Stimulated activated CD8-positive, alpha-beta memory T cell treated with anti-CD3 and anti-CD28 coated beads, Interleukin-2, amount 100 ng/mL, for 1 hour (primary cell): ENCODE measurements around the gene ADM2.
A peak's percentile ranks its signal among the peaks of the same experiment; 100 is the strongest.

ENCODE experiments used
- DNase-seq, 2 donors: peaks; one replicate each; pipeline ENCODE4 v3.0.0-alpha.2; 2020; ENCODE audit warnings: low read depth in 2 of 2

ADM2 gene

GRCh38 chr22:50467341-50467740, 14.0 kb upstream of the ADM2 start:
- no peak for DNase-seq

DNA sequence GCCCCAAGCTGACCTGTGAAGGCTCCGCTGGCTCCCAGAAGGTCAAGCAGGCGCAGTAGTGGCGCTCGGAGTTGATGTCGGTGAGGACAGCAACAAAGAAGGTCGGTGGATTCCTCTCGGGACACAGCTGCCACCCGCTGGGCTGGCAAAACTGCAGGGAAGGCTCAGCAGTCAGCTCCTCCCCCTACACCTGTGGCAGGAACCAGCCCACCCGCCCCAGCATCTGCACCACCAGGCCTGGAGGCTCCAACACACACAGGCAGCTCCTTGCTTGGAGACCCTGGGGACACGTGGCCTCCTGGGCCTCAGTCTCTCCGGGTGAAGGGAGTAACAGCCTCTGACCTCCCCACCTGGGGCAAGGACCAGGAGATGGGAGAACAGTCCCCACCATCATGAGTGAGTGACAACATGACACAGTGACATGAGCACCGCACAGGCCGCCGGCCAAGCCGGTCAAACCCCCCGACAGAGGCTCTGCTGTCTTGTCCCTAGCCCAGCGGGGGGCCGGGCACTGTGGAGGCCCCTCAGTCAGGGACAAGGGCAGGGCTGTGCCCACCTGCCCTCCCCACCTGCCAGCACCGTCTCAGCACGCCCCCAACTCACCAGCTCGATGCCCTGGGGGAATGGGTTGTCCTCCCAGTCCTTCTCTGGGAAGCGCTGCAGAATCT, 13.4 kb upstream of the ADM2 start:
- DNase-seq: no peak

DNA sequence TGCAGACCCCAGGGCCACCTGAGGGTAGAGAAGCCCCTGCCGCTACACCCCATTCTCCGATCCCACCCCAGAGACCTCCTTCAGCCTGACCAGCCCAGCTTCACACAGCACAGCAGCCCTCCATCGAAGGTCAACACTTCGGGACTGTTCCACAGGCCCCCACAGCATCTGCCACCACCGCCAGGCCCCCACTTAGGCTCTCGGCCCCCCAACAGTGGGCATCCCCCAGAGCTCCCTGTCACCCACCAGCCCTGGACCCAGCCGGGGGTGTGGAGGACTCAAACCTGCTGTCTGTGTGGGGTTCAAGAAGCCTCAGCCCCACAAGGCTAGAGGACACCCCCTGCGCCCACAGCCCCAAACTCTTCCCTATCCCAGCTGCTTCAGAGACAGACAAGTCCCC, 12.7 kb upstream of the ADM2 start:
- no peak for DNase-seq

GRCh38 chr22:50469377-50470305, 11.7 kb upstream of the ADM2 start:
- DNase-seq: peak; percentile 92 to 97

DNA sequence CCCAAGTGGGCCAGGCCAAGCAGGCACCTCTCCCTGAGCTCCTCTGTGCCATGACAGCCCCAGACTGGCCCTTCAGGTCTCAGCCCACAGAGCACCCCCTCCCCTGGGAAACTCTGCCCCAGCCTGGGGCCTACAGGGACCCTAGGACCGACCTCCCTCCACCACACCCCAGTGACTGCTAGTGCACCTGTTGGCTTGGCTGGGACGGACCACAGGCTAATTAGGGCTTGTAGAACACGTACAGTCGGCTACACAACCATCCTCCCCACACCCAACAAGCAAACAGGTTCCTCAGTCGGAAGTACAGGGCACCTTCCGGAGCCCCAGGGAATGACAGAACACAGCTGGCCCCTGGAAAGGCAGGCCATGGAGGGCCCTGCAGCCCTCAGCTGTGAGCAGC, 10.9 kb upstream of the ADM2 start:
- DNase-seq: no peak

- DNase-seq: no peak
These were observed 10.0 kb upstream of the ADM2 start for GRCh38 chr22:50471197-50471847.

- DNase-seq: no peak
These were observed 9.4 kb upstream of the ADM2 start for GRCh38 chr22:50471962-50472361.

DNA sequence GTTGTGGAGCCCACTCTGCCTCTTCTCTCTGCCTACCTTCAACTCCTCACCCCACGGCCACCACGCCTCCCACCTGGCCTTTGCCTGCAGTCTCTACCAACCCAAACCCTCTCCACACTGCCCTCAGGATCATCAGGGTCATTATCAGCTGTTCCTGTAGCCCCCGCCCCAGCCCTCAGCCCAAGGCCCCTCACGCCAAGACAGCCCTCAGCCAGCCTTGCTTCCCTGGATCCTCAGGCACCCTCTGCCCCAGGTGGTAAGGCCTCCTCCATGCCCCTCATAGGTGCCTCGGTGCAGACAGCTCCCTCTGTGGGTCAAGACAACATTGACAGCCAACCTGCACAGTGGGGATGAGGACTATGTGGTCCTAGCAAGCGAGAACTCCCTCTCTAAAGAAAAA, 8.3 kb upstream of the ADM2 start:
- peak in 1 of 2 donors; percentile 30 for DNase-seq

DNA sequence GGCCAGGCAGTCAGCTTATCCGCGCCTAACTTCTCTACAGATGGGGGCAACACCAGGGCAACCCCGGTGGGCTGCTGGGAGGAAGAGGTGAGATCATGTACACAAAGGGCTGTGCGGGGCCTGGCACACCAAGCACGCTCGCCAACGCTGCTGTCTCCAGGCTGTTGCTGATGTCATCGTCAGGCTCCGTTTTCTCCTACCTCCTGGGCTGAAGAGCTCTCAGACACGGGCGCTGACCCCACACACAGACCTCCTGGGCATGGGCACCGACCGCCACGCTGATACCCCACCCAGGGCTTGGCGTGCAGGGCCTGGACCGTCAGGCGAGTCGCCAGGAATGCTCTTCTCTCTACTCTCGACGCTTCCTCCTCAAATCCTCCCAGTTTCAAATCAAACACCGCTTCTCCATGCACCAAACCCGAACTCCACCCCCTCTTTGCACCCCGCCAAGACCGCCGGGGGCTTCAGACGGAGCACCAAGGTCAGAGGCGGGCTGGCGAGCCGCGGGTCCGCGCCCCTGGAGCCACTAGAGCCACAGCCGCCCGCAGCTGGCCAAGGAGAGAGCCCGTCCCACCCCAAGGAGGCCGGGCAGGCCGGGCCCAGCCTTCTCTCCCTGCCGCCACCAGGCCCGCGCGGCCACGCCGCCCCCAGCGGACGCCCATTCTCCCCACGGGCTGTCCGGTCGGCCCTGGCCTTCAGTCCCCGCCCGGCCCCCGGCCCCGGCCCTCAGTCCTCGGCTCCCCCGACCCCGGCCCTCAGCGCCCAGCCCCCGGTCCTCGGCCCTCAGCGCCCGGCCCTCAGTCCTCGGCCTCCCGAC, 7.3 kb upstream of the ADM2 start:
- DNase-seq: no peak

GRCh38 chr22:50474710-50475651, 6.4 kb upstream of the ADM2 start, which contains the start of gene SBF1:
SBF1 (minus strand) TSS chr22:50475035; CDS start chr22:50474840, 195 bp downstream.
- DNase-seq: peak; percentile 76 to 83

- no peak for DNase-seq
These were observed 5.7 kb upstream of the ADM2 start for GRCh38 chr22:50475652-50476002.

- no peak for DNase-seq
These were observed 4.5 kb upstream of the ADM2 start for GRCh38 chr22:50476868-50477267.

DNA sequence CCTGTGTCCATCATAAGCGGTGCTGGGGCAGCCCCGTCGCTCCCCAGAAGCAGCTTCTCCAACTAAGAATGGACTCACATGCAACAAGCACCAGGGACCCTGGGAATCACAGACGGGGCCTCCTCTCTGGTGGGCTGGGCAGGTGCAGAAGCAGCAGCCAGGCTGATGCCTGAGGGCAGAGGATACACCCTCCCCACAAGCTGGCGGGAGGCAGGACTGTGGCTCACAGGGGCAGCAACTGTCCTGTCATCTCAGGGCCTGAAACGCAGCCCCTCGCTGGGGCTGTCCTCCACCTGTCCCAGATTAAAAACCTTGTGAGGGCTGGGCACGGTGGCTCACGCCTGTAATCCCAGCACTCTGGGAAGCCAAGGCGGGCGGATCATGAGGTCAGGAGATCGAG, 3.4 kb upstream of the ADM2 start:
- DNase-seq: no peak

- DNase-seq: no peak
These were observed 1.6 kb upstream of the ADM2 start for GRCh38 chr22:50479721-50480120.

DNA sequence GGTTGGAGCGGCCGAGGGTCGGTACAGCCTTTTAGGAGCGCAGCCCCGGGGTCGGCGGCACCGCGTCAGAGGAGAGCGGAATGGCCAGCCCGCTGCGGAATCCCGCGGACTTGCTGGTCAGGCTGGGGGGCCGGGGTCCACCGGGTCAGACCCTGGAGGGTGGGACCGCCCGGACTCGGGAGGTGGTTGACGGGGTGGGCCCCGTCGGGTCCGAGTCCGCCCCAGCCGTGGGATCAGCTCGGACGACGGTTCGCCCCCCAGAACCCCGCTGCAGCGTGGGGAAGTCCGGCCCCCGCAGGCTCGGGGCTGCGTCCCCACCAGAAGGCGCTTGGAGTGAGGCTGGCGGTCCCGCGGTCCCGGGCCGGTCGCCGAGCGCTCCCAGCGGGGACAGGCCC, 301 bp upstream of the ADM2 start:
- DNase-seq: no peak

DNA sequence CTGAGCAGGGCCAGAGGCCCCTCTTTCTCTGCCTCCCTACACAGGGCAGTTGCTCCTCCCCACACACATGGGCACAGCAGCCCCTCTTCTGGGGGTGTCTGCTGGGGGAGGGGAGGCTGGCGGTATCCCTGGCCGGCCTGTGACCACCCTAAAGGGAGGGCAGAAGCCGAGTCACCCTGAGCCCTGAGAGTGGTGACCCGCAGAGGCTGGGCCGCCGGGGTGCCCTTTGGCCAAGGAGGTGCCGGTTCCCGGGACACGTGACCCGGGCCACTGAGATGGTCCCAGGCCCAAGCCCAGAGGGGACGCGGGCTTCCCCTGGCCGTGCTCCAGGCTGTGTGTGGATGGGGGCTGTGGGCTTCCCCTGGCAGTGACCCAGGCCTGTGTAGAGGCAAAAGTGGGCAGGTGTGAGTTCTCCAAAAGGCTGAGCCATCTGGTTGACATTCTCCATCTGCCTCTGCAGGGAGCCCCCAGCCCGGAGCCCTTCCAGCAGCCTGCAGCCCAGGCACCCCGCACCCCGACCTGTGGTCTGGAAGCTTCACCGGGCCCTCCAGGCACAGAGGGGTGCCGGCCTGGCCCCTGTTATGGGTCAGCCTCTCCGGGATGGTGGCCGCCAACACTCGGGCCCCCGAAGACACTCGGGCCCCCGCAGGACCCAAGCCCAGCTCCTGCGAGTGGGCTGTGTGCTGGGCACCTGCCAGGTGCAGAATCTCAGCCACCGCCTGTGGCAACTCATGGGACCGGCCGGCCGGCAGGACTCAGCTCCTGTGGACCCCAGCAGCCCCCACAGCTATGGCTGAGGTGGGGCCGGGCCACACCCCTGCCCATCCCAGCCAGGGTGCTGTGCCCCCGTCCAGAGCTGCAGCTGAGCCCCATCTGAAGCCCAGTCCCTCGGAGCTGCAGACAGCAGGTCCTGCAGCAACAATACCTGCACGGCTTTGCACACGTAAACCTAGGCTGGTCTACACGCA, 1.0 kb downstream of the ADM2 start:
- DNase-seq: no peak

DNA sequence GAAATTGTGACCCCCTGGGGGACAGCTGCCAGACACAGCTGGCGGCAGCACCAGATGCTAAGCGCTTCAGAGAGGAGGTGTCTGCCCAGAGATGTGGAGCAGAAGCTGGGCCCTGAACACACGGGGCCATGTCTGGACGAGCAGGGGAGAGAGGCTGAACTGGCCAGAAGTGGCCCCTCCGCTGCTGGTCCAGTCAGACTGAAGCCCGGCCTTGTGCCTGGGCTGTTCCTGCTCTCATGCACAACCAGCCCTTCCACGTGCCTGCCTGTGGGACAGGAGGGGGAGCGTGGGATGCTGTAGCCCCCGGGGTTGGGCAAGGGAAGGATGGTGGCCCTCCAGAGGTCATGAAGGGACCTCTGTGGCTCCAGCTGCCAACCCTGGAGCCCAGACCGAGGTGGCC, 1.8 kb downstream of the ADM2 start:
- no peak for DNase-seq

DNA sequence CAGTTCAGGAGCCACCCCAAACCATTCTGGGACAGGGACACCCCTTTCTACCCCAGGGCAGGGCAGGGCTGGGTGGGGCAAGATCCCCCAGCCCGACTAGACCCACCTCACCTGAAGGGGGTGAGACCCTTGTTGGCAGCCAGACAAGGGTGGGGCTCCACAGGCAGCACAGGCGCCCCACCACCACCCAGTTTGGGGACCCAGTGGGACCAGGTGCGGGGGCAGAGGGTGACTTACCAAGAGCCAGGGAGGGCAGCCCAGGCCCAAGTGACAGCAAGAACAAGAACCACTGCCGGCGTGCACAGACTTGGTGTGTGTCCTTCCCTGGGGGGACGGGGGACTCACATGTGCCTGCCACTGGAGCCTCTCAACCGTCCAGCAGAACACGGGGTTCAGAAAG, 2.2 kb downstream of the ADM2 start:
- DNase-seq: no peak
